Fibroblast of lung (primary cell): ENCODE measurements around the gene SCN5A. TPM values are rescaled to one million over a fixed set of nuclear protein-coding genes. Genes with fewer than 3 reads are reported as not detected.

Source experiments
- DNase-seq, 2 donors: peaks; one replicate each; pipeline versions ENCODE4 v3.0.0 to v3.0.0-alpha.2; 2010; ENCODE audit warnings: low read depth in 2 of 2
- H2AFZ ChIP-seq: 2 replicates; pipeline ENCODE4 v1.5.1; 2012; ENCODE audit warnings: low read length, control low read depth, inconsistent platforms
- H3K27ac ChIP-seq: 2 replicates; pipeline ENCODE4 v1.5.1; 2011; ENCODE audit warnings: low read length, control low read depth; ENCODE audit not compliant: insufficient read depth
- H3K27me3 ChIP-seq: 2 replicates; pipeline ENCODE4 v1.5.1; 2011; ENCODE audit warnings: mild to moderate bottlenecking, low read length; ENCODE audit not compliant: control insufficient read depth, insufficient read depth
- H3K36me3 ChIP-seq: 2 replicates; pipeline ENCODE4 v1.5.1; 2011; ENCODE audit warnings: low read length; ENCODE audit not compliant: control insufficient read depth, insufficient read depth
- H3K4me1 ChIP-seq: 2 replicates; pipeline ENCODE4 v1.5.1; 2011; ENCODE audit warnings: low read length; ENCODE audit not compliant: control insufficient read depth, insufficient read depth; ENCODE audit errors: extremely low read depth
- H3K4me2 ChIP-seq: 2 replicates; pipeline ENCODE4 v1.5.1; 2011; ENCODE audit warnings: low read length, control low read depth; ENCODE audit not compliant: insufficient read depth; ENCODE audit errors: extremely low read depth
- H3K4me3 ChIP-seq, 4 experiments: fragments of 200-600 bp in 1 of 4; sonication (generic) in 1 of 4; replicated peaks in 1 of 4; 2 replicates each; pipeline ENCODE4 v1.5.1; 2011 to 2016; ENCODE audit warnings: low read length in 4 of 4, low read depth in 3 of 4, mild to moderate bottlenecking in 3 of 4, control low read depth in 2 of 4, inconsistent platforms in 1 of 4, mixed read lengths in 1 of 4; ENCODE audit not compliant: insufficient read depth in 1 of 4; ENCODE audit errors: control extremely low read depth in 1 of 4
- H3K79me2 ChIP-seq: 2 replicates; pipeline ENCODE4 v1.5.1; 2012; ENCODE audit warnings: mild to moderate bottlenecking, low read length, inconsistent platforms; ENCODE audit not compliant: control insufficient read depth, insufficient read depth
- H3K9ac ChIP-seq: 2 replicates; pipeline ENCODE4 v1.5.1; 2011; ENCODE audit warnings: mild to moderate bottlenecking, low read length, control low read depth; ENCODE audit not compliant: insufficient read depth
- H3K9me3 ChIP-seq: 2 replicates; pipeline ENCODE4 v1.5.1; 2012; ENCODE audit warnings: low read depth, low read length; ENCODE audit not compliant: control insufficient read depth, insufficient read depth
- H4K20me1 ChIP-seq: 2 replicates; pipeline ENCODE4 v1.5.1; 2011; ENCODE audit warnings: low read length; ENCODE audit not compliant: control insufficient read depth, insufficient read depth; ENCODE audit errors: extremely low read depth
- CTCF ChIP-seq, 2 donors: IDR thresholded peaks in 1 of 2; conservative IDR thresholded peaks in 1 of 2; 1 replicate in 1 of 2; 2 replicates in 1 of 2; pipeline ENCODE4 v1.5.1; 2011 to 2012; ENCODE audit warnings: low read length in 2 of 2, control low read depth in 1 of 2, inconsistent platforms in 1 of 2, low read depth in 1 of 2, mild to moderate bottlenecking in 1 of 2
- EZH2 ChIP-seq: IDR thresholded peaks from 2 replicates; pipeline ENCODE4 v1.5.1; 2012; ENCODE audit warnings: low read length, control low read depth, mild to moderate bottlenecking; ENCODE audit errors: missing control alignments
- polyA plus RNA-seq, 2 donors: library from polyadenylated mRNA; depleted of rRNA in 1 of 2; stranded (reverse) in 1 of 2; unstranded in 1 of 2; fragments of >200 nt; gene quantifications; 2 replicates each; pipeline ENCODE4 v1.2.1, GENCODE V29; 2011 to 2012; ENCODE audit warnings: missing spikeins in 1 of 2
- total RNA-seq: library from RNA; depleted of rRNA; stranded (reverse); fragments of >200 nt; gene quantifications from 2 replicates; pipeline ENCODE4 v1.2.1, GENCODE V29; 2014

SCN5A gene
- total and polyA plus RNA-seq, 2 donors (not counting 1 experiment from before 2014, with no cell fraction given), result 0.27 to 0.50 TPM

- no peak overlapping the region for H2AFZ ChIP-seq
- no peaks in the 10 kb centered on the region for H3K79me2 ChIP-seq
These were observed 62.7 kb downstream of the SCN5A start for GRCh38 chr3:38586546-38587520.

GRCh38 chr3:38585791-38586420 lies 63.6 kb downstream of the SCN5A start:
- no peak overlapping the region for H3K9ac ChIP-seq
- H3K4me1 ChIP-seq, result no peaks in the 10 kb centered on the region
- no peak for TF ChIP-seq CTCF (conservative IDR thresholded peaks at IDR 0.05 in 1 of 2, IDR thresholded peaks at IDR 0.05 in 1 of 2; ENCODE audit: low read depth in 1 of 2, low read length in 2 of 2)
- no peak for TF ChIP-seq EZH2
- no peaks in the 10 kb centered on the region for H3K36me3 ChIP-seq
- DNase-seq, result no peak
- H3K4me3 ChIP-seq, result no peak overlapping the region
- no peaks in the 10 kb centered on the region for H3K27me3 ChIP-seq
- H4K20me1 ChIP-seq, result no peaks in the 10 kb centered on the region
- no peaks in the 10 kb centered on the region for H3K9me3 ChIP-seq
- no peaks in the 10 kb centered on the region for H3K79me2 ChIP-seq
- no peak overlapping the region for H3K27ac ChIP-seq
- H2AFZ ChIP-seq, result no peak overlapping the region
- no peak overlapping the region for H3K4me2 ChIP-seq

More at GRCh38 chr3:38586546-38587520, 62.7 kb downstream of the SCN5A start:
- H3K36me3 ChIP-seq, result no peaks in the 10 kb centered on the region
- no peaks in the 10 kb centered on the region for H3K4me1 ChIP-seq
- no peak overlapping the region for H3K9ac ChIP-seq
- H3K4me3 ChIP-seq, result no peak overlapping the region
- no peak overlapping the region for H3K4me2 ChIP-seq
- DNase-seq, result no peak
- H3K9me3 ChIP-seq, result no peaks in the 10 kb centered on the region
- no peak overlapping the region for H3K27ac ChIP-seq
- no peaks in the 10 kb centered on the region for H3K27me3 ChIP-seq
- H4K20me1 ChIP-seq, result no peaks in the 10 kb centered on the region
- TF ChIP-seq CTCF (conservative IDR thresholded peaks at IDR 0.05 in 1 of 2, IDR thresholded peaks at IDR 0.05 in 1 of 2; ENCODE audit: low read depth in 1 of 2, low read length in 2 of 2) (no peak), EZH2 (no peak)

- H3K27ac ChIP-seq, result no peak overlapping the region
- no peak overlapping the region for H3K4me3 ChIP-seq
- no peak for TF ChIP-seq CTCF (conservative IDR thresholded peaks at IDR 0.05 in 1 of 2, IDR thresholded peaks at IDR 0.05 in 1 of 2; ENCODE audit: low read depth in 1 of 2, low read length in 2 of 2)
- no peak for TF ChIP-seq EZH2
- H4K20me1 ChIP-seq, result no peaks in the 10 kb centered on the region
- H3K9ac ChIP-seq, result no peak overlapping the region
- no peaks in the 10 kb centered on the region for H3K36me3 ChIP-seq
- no peak overlapping the region for H3K4me2 ChIP-seq
- H3K4me1 ChIP-seq, result no peaks in the 10 kb centered on the region
- H3K9me3 ChIP-seq, result no peaks in the 10 kb centered on the region
- no peak for DNase-seq
- no peaks in the 10 kb centered on the region for H3K79me2 ChIP-seq
- no peaks in the 10 kb centered on the region for H3K27me3 ChIP-seq
- no peak overlapping the region for H2AFZ ChIP-seq
These were observed 65.8 kb downstream of the SCN5A start for GRCh38 chr3:38583688-38584087.
